Ramos (cell line): Measurements from ENCODE around the gene LCT.

Experiments
- in situ Hi-C: fragments of 300-500 bp; cut with MboI; formaldehyde crosslinking; loops from one replicate; pipeline ENCODE4 v1.14.3; 2022; ENCODE audit warnings: low sequenced_read_pairs; ENCODE audit not compliant: unreplicated experiment

LCT gene

GRCh38 chr2:135836596-135837270 is at the start of gene LCT:
Gene LCT (minus strand): TSS chr2:135837184. CDS start chr2:135837169, 15 bp downstream.
- in situ Hi-C loops = no loop called here

- in situ Hi-C loops = loop anchor here (25.0 kb wide), 2 partner anchors 852 to 1952 kb away; no protein-coding TSS in a partner anchor
Measured at GRCh38 chr2:135885709-135886108, 48.7 kb upstream of the LCT start.

GRCh38 chr2:135882415-135882814 is 45.4 kb upstream of the LCT start:
- in situ Hi-C loops = loop anchor here (25.0 kb wide), 2 partner anchors 855 to 1955 kb away; no protein-coding TSS in a partner anchor

GRCh38 chr2:135876770-135877169 is 39.8 kb upstream of the LCT start:
- in situ Hi-C loops = loop anchor here (25.0 kb wide), 2 partner anchors 861 to 1961 kb away; no protein-coding TSS in a partner anchor

GRCh38 chr2:135876066-135876711 is 39.2 kb upstream of the LCT start, which contains the start of gene MCM6:
Gene MCM6 (minus strand): TSS chr2:135876443. CDS start chr2:135876365, 78 bp downstream.
- in situ Hi-C loops = loop anchor here (25.0 kb wide), 2 partner anchors 861 to 1961 kb away; no protein-coding TSS in a partner anchor

GRCh38 chr2:135875491-135876065 is 38.6 kb upstream of the LCT start:
- in situ Hi-C loops = loop anchor here (25.0 kb wide), 2 partner anchors 862 to 1962 kb away; no protein-coding TSS in a partner anchor

- in situ Hi-C loops = loop anchor here (25.0 kb wide), 2 partner anchors 862 to 1962 kb away; no protein-coding TSS in a partner anchor
Measured at GRCh38 chr2:135874777-135875365, 37.9 kb upstream of the LCT start.

GRCh38 chr2:135870571-135870970 is 33.6 kb upstream of the LCT start:
- in situ Hi-C loops = no loop called here

- in situ Hi-C loops = no loop called here
Measured at GRCh38 chr2:135863233-135863632, 26.2 kb upstream of the LCT start.

- in situ Hi-C loops = no loop called here
Measured at GRCh38 chr2:135862718-135863117, 25.7 kb upstream of the LCT start.

- in situ Hi-C loops = no loop called here
Measured at GRCh38 chr2:135853401-135853800, 16.4 kb upstream of the LCT start.

GRCh38 chr2:135851858-135852257 is 14.9 kb upstream of the LCT start:
- in situ Hi-C loops = no loop called here

- in situ Hi-C loops = no loop called here
Measured at GRCh38 chr2:135850892-135851668, 14.1 kb upstream of the LCT start.

GRCh38 chr2:135849087-135849486 is 12.1 kb upstream of the LCT start:
- in situ Hi-C loops = no loop called here

GRCh38 chr2:135845997-135846396 is 9.0 kb upstream of the LCT start:
- in situ Hi-C loops = no loop called here

- in situ Hi-C loops = no loop called here
Measured at GRCh38 chr2:135845257-135845656, 8.3 kb upstream of the LCT start.

- in situ Hi-C loops = no loop called here
Measured at GRCh38 chr2:135844301-135844895, 7.4 kb upstream of the LCT start.

- in situ Hi-C loops = no loop called here
Measured at GRCh38 chr2:135843671-135844070, 6.7 kb upstream of the LCT start.

GRCh38 chr2:135840601-135841000 is 3.6 kb upstream of the LCT start:
- in situ Hi-C loops = no loop called here
